ENCODE measurements around the gene ZNF750. TPM values are rescaled to one million over a fixed set of nuclear protein-coding genes. Genes with fewer than 3 reads are reported as not detected.
A peak's percentile ranks its signal among the peaks of the same experiment; 100 is the strongest.

Gene ZNF750
- total RNA-seq, 4 donors from 2014 or later = not detected

GRCh38 chr17:82831041-82831817 is 8.6 kb downstream of the ZNF750 start:
- TF ChIP-seq EP300 (IDR thresholded peaks at IDR 0.05) = no peak
- TF ChIP-seq, protein P1, sequence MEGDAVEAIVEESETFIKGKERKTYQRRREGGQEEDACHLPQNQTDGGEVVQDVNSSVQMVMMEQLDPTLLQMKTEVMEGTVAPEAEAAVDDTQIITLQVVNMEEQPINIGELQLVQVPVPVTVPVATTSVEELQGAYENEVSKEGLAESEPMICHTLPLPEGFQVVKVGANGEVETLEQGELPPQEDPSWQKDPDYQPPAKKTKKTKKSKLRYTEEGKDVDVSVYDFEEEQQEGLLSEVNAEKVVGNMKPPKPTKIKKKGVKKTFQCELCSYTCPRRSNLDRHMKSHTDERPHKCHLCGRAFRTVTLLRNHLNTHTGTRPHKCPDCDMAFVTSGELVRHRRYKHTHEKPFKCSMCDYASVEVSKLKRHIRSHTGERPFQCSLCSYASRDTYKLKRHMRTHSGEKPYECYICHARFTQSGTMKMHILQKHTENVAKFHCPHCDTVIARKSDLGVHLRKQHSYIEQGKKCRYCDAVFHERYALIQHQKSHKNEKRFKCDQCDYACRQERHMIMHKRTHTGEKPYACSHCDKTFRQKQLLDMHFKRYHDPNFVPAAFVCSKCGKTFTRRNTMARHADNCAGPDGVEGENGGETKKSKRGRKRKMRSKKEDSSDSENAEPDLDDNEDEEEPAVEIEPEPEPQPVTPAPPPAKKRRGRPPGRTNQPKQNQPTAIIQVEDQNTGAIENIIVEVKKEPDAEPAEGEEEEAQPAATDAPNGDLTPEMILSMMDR (IDR thresholded peaks at IDR 0.05) = no peak
- no peak for TF ChIP-seq POLR2A (IDR thresholded peaks at IDR 0.05)
- H3K36me3 ChIP-seq = peaks cover 0 to 44% (median 0%) of the 10 kb centered on the region in 3 donors
- H3K4me1 ChIP-seq = peaks cover 0 to 8% (median 2%) of the 10 kb centered on the region in 4 donors
- H3K27ac ChIP-seq = no peak overlapping the region
- H3K9me3 ChIP-seq = no peaks in the 10 kb centered on the region
- no peak for DNase-seq (ENCODE audit: low spot score in 2 of 2)
- WGBS, 2 donors = 95 to 96% methylated on average over 21 to 29 of the region's 29 CpGs
- no peak overlapping the region for H3K4me3 ChIP-seq
- no peaks in the 10 kb centered on the region for H3K27me3 ChIP-seq

- Histone ChIP-seq H3K27me3 (no peaks in the 10 kb centered on the region), H3K4me1 (peaks cover 0 to 8% (median 2%) of the 10 kb centered on the region in 4 donors), H3K27ac (peak overlapping the region in 1 of 4 donors; percentile 20), H3K36me3 (peaks cover 0 to 44% (median 0%) of the 10 kb centered on the region in 3 donors), H3K4me3 (no peak overlapping the region), H3K9me3 (no peaks in the 10 kb centered on the region)
- TF ChIP-seq, protein P1 (IDR thresholded peaks at IDR 0.05) = no peak
- no peak for TF ChIP-seq POLR2A (IDR thresholded peaks at IDR 0.05)
- no peak for TF ChIP-seq EP300 (IDR thresholded peaks at IDR 0.05)
- no peak for DNase-seq (ENCODE audit: low spot score in 2 of 2)
- WGBS, 2 donors = 62 to 72% methylated on average over 7 to 11 of the region's 22 CpGs
These were observed 9.6 kb downstream of the ZNF750 start for GRCh38 chr17:82830249-82830661.

- peaks cover 0 to 44% (median 0%) of the 10 kb centered on the region in 3 donors for H3K36me3 ChIP-seq
- no peak overlapping the region for H3K27ac ChIP-seq
- H3K4me1 ChIP-seq = peaks cover 0 to 8% (median 2%) of the 10 kb centered on the region in 4 donors
- no peaks in the 10 kb centered on the region for H3K27me3 ChIP-seq
- WGBS, 2 donors = 96 to 97% methylated on average over 25 to 26 of the region's 26 CpGs
- no peak overlapping the region for H3K4me3 ChIP-seq
- H3K9me3 ChIP-seq = no peaks in the 10 kb centered on the region
- no peak for DNase-seq (ENCODE audit: low spot score in 2 of 2)
- no peak for TF ChIP-seq POLR2A (IDR thresholded peaks at IDR 0.05)
- TF ChIP-seq, protein P1 (IDR thresholded peaks at IDR 0.05) = no peak
- no peak for TF ChIP-seq EP300 (IDR thresholded peaks at IDR 0.05)
These were observed 10.8 kb downstream of the ZNF750 start for GRCh38 chr17:82828875-82829487.

GRCh38 chr17:82826956-82827355 is 12.9 kb downstream of the ZNF750 start:
- Histone ChIP-seq H3K36me3 (peaks cover 0 to 42% (median 0%) of the 10 kb centered on the region in 3 donors), H3K9me3 (no peaks in the 10 kb centered on the region), H3K4me1 (peaks cover 0 to 8% (median 2%) of the 10 kb centered on the region in 4 donors), H3K27ac (no peak overlapping the region), H3K4me3 (no peak overlapping the region), H3K27me3 (no peaks in the 10 kb centered on the region)
- no peak for DNase-seq (ENCODE audit: low spot score in 2 of 2)
- WGBS, 2 donors = 92 to 96% methylated on average over 7 of the region's 7 CpGs
- TF ChIP-seq EP300 (IDR thresholded peaks at IDR 0.05) = no peak

DNA sequence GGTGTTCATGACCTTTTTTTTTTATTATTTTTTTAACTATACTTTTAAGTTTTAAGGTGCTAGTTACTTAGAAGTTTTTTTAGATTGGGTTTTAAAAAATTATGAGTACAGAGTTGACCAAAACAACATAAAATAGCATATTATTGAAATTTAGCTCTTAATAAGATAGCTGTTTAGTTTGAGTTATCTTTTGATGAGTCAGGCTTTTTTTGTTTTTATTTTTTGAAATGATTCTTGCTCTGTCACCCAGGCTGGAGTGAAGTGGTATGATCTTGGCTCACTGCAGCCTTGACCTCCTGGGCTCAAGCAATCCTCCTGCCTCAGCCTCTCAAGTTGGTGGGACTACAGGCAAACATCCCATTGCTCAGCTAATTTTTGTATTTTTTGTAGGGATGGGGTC is 13.6 kb downstream of the ZNF750 start:
- DNase-seq (ENCODE audit: low spot score in 2 of 2) = no peak
- no peak overlapping the region for H3K27ac ChIP-seq
- no peaks in the 10 kb centered on the region for H3K9me3 ChIP-seq
- H3K36me3 ChIP-seq = peaks cover 0 to 48% (median 0%) of the 10 kb centered on the region in 3 donors
- H3K4me1 ChIP-seq = peaks cover 0 to 8% (median 2%) of the 10 kb centered on the region in 4 donors
- no peak overlapping the region for H3K4me3 ChIP-seq
- H3K27me3 ChIP-seq = no peaks in the 10 kb centered on the region
- TF ChIP-seq POLR2A (IDR thresholded peaks at IDR 0.05) (no peak), EP300 (IDR thresholded peaks at IDR 0.05) (no peak)
- TF ChIP-seq, protein P1 (IDR thresholded peaks at IDR 0.05) = no peak

Data from tibial nerve (tissue), 4 donors.